SK-N-SH (cell line): ENCODE measurements around the gene AP1B1. TPM values are rescaled to one million over a fixed set of nuclear protein-coding genes. Genes with fewer than 3 reads are reported as not detected.
"Not testable (repeated sequence)": the region's sequence is repeated elsewhere in the genome, so short reads cannot be mapped to it uniquely, and the experiment has no call there.

Experiments
- CTCF ChIA-PET: fragments of 300-600, 350-600 bp; formaldehyde crosslinking; extraction: SDS; loops from one replicate; lab custom pipeline; 2021; lab: Yijun Ruan, JAX
- POLR2A ChIA-PET: fragments of 350-600 bp; sonication (Branson Sonifier 250); formaldehyde crosslinking; extraction: SDS; loops from one replicate; lab custom pipeline; 2020; ENCODE audit warnings: antibody characterized with exemption, inconsistent platforms; lab: Yijun Ruan, JAX
- DNase-seq: peaks from one replicate; pipeline ENCODE4 v3.0.0; 2012
- H2AFZ ChIP-seq: fragments of 200-600 bp; sonication (generic); 2 replicates; pipeline ENCODE4 v1.8.1; 2016; ENCODE audit warnings: antibody characterized with exemption, mild to moderate bottlenecking, low read depth
- H3F3A ChIP-seq: fragments of 200-600 bp; sonication (generic); replicated peaks from 2 replicates; pipeline ENCODE3; 2016; ENCODE audit warnings: antibody characterized with exemption, mild to moderate bottlenecking; ENCODE audit not compliant: insufficient read depth
- H3K27ac ChIP-seq, 2 experiments: fragments of 200-500 bp in 1 of 2; fragments of 200-600 bp in 1 of 2; sonication (Bioruptor generic) in 1 of 2; sonication (generic), shearing (Covaris generic) in 1 of 2; 2 replicates each; pipeline versions ENCODE4 v1.5.1 to v1.6.1; 2014 to 2016; ENCODE audit warnings: low read depth in 2 of 2, inconsistent platforms in 1 of 2, low read length in 1 of 2, mild to moderate bottlenecking in 1 of 2, mixed read lengths in 1 of 2
- H3K27me3 ChIP-seq: fragments of 200-600 bp; sonication (generic), shearing (Covaris generic); 2 replicates; pipeline ENCODE4 v1.6.1; 2016; ENCODE audit warnings: mixed run types; ENCODE audit not compliant: insufficient read depth
- H3K36me3 ChIP-seq, 2 experiments: fragments of 200-500 bp in 1 of 2; fragments of 200-600 bp in 1 of 2; sonication (Bioruptor generic) in 1 of 2; sonication (generic) in 1 of 2; replicated peaks in 1 of 2; 2 replicates each; pipeline versions ENCODE3 to v1.5.1; 2014 to 2016; ENCODE audit warnings: low read length in 1 of 2, mild to moderate bottlenecking in 1 of 2; ENCODE audit not compliant: insufficient read depth in 2 of 2, control insufficient read depth in 1 of 2
- H3K4me1 ChIP-seq, 2 experiments: fragments of 200-500 bp in 1 of 2; fragments of 200-600 bp in 1 of 2; sonication (Bioruptor generic) in 1 of 2; sonication (generic), shearing (Covaris generic) in 1 of 2; 2 replicates each; pipeline versions ENCODE4 v1.5.1 to v1.6.1; 2014 to 2016; ENCODE audit warnings: low read depth in 1 of 2, low read length in 1 of 2, mixed run types in 1 of 2; ENCODE audit not compliant: insufficient read depth in 2 of 2, control insufficient read depth in 1 of 2
- H3K4me2 ChIP-seq: fragments of 200-600 bp; sonication (generic), shearing (Covaris generic); 2 replicates; pipeline ENCODE4 v1.6.1; 2017; ENCODE audit warnings: mixed run types
- H3K4me3 ChIP-seq, 2 experiments: fragments of 200-500 bp in 1 of 2; fragments of 200-600 bp in 1 of 2; sonication (Bioruptor generic) in 1 of 2; sonication (generic), shearing (Covaris generic) in 1 of 2; 2 replicates each; pipeline versions ENCODE4 v1.5.1 to v1.8.1; 2014 to 2016; ENCODE audit warnings: low read depth in 2 of 2, inconsistent platforms in 1 of 2, low read length in 1 of 2, mild to moderate bottlenecking in 1 of 2, mixed read lengths in 1 of 2, moderate library complexity in 1 of 2
- H3K79me2 ChIP-seq: fragments of 200-600 bp; sonication (generic); 2 replicates; pipeline ENCODE4 v1.8.1; 2017; ENCODE audit warnings: mild to moderate bottlenecking; ENCODE audit not compliant: insufficient read depth
- H3K9ac ChIP-seq: fragments of 200-600 bp; sonication (generic); 2 replicates; pipeline ENCODE4 v1.6.1; 2017; ENCODE audit warnings: mixed run types
- H3K9me2 ChIP-seq: fragments of 200-600 bp; sonication (generic); 2 replicates; pipeline ENCODE4 v1.6.1; 2017; ENCODE audit warnings: mixed run types
- H3K9me3 ChIP-seq: fragments of 200-600 bp; sonication (generic); 2 replicates; pipeline ENCODE4 v1.6.1; 2017; ENCODE audit warnings: mixed run types, mild to moderate bottlenecking, moderate library complexity
- H4K20me1 ChIP-seq: fragments of 200-600 bp; sonication (generic); 2 replicates; pipeline ENCODE4 v1.6.1; 2017; ENCODE audit warnings: mild to moderate bottlenecking, mixed run types; ENCODE audit not compliant: insufficient read depth
- CHD2 ChIP-seq: fragments of 150-350 bp; IDR thresholded peaks from 2 replicates; pipeline ENCODE4 v1.6.1; 2018; ENCODE audit warnings: low read length; ENCODE audit not compliant: partially characterized antibody
- CTCF ChIP-seq: fragments of 200-600 bp; sonication (generic); IDR thresholded peaks from 2 replicates; pipeline ENCODE4 v1.6.1; 2017; ENCODE audit warnings: antibody characterized with exemption, mild to moderate bottlenecking, moderate library complexity
- ELF1 ChIP-seq: IDR thresholded peaks from 2 replicates; pipeline ENCODE4 v1.4.0; 2012
- EP300 ChIP-seq, 2 experiments: IDR thresholded peaks; 2 replicates each; pipeline versions ENCODE4 v1.4.0 to v1.6.1; 2012; ENCODE audit warnings: borderline replicate concordance in 1 of 2, low read depth in 1 of 2, low read length in 1 of 2
- FOSL2 ChIP-seq: IDR thresholded peaks from 2 replicates; pipeline ENCODE4 v1.4.0; 2012; ENCODE audit warnings: low read depth, mild to moderate bottlenecking, moderate library complexity, borderline replicate concordance
- GATA2 ChIP-seq: sonication (generic); formaldehyde crosslinking; IDR thresholded peaks from 2 replicates; pipeline ENCODE4 v1.5.0; 2020; ENCODE audit warnings: mild to moderate bottlenecking, missing genetic modification reagents
- IRF3 ChIP-seq: fragments of 150-350 bp; IDR thresholded peaks from 2 replicates; pipeline ENCODE4 v1.6.1; 2016; ENCODE audit warnings: mild to moderate bottlenecking, low read depth, low read length
- MEF2A ChIP-seq: IDR thresholded peaks from 2 replicates; pipeline ENCODE4 v1.4.0; 2012; ENCODE audit warnings: low read depth, borderline replicate concordance
- MXI1 ChIP-seq: IDR thresholded peaks from 2 replicates; pipeline ENCODE4 v1.6.1; 2012; ENCODE audit warnings: mild to moderate bottlenecking, low read depth, low read length, improper control_type of control experiment
- RCOR1 ChIP-seq: fragments of 150-350 bp; IDR thresholded peaks from 2 replicates; pipeline ENCODE4 v1.6.1; 2017; ENCODE audit warnings: antibody characterized with exemption, low read length
- RXRA ChIP-seq: IDR thresholded peaks from 2 replicates; pipeline ENCODE4 v1.4.0; 2012; ENCODE audit warnings: low read depth, mild to moderate bottlenecking, borderline replicate concordance
- TAF1 ChIP-seq: IDR thresholded peaks from 2 replicates; pipeline ENCODE4 v1.6.1; 2012; ENCODE audit warnings: low read depth, mild to moderate bottlenecking, low read length, moderate library complexity, borderline replicate concordance
- TCF12 ChIP-seq: IDR thresholded peaks from 2 replicates; pipeline ENCODE4 v1.4.0; 2012
- TEAD4 ChIP-seq: IDR thresholded peaks from 2 replicates; pipeline ENCODE4 v1.4.0; 2012; ENCODE audit warnings: mild to moderate bottlenecking, borderline replicate concordance; ENCODE audit not compliant: insufficient read depth
- USF1 ChIP-seq: IDR thresholded peaks from 2 replicates; pipeline ENCODE4 v1.4.0; 2012; ENCODE audit warnings: low read depth, borderline replicate concordance
- YY1 ChIP-seq: IDR thresholded peaks from 2 replicates; pipeline ENCODE4 v1.4.0; 2012; ENCODE audit warnings: low read depth, mild to moderate bottlenecking
- WGBS: methylation state at CpG from one replicate; pipeline ENCODE4 v1.1.6; 2017; ENCODE audit warnings: low lambda C conversion rate; 5-methylcytosine and 5-hydroxymethylcytosine counted together
- polyA plus RNA-seq, 3 experiments: library from polyadenylated mRNA; depleted of rRNA; stranded (reverse); fragments of >200 nt; gene quantifications; 2 replicates each; pipeline ENCODE4 v1.2.3, GENCODE V29; 2012

Gene AP1B1
- polyA plus RNA-seq, 1 of the 3 experiments (the other 2 are of a cell fraction) = 51.9 TPM

- H3F3A ChIP-seq, H3K27me3 ChIP-seq, POLR2A ChIA-PET, H3K9ac ChIP-seq, H3K36me3 ChIP-seq, H3K4me3 ChIP-seq, H3K9me3 ChIP-seq, H3K4me1 ChIP-seq, DNase-seq, H3K9me2 ChIP-seq, H3K79me2 ChIP-seq, H2AFZ ChIP-seq, H3K4me2 ChIP-seq, H4K20me1 ChIP-seq, H3K27ac ChIP-seq: not testable (repeated sequence)
- peak; percentile 50 for TF ChIP-seq CTCF
- CTCF ChIA-PET = interaction anchor here (0.8 kb wide), 1 partner anchor 212 kb away, joined by 3 read pairs; no protein-coding TSS in a partner anchor
- WGBS = 0% methylated on average over 1 of the region's 4 CpGs
Measured at GRCh38 chr22:29412772-29413171, 24.4 kb upstream of the AP1B1 start.

- H3K9ac ChIP-seq, H4K20me1 ChIP-seq, H3F3A ChIP-seq, H3K27ac ChIP-seq, H3K27me3 ChIP-seq, H3K9me2 ChIP-seq, DNase-seq, H3K4me2 ChIP-seq, H3K4me1 ChIP-seq, H3K9me3 ChIP-seq, H3K4me3 ChIP-seq, H2AFZ ChIP-seq, POLR2A ChIA-PET, H3K36me3 ChIP-seq, CTCF ChIA-PET, H3K79me2 ChIP-seq: not testable (repeated sequence)
- 76% methylated on average over 3 of the region's 4 CpGs for WGBS
Measured at GRCh38 chr22:29411569-29412211, 23.3 kb upstream of the AP1B1 start.

GRCh38 chr22:29408940-29409339 lies 20.6 kb upstream of the AP1B1 start:
- Histone ChIP-seq H3K9me3 (no peaks in the 10 kb centered on the region), H3K4me2 (no peak overlapping the region), H3K9me2 (no peaks in the 10 kb centered on the region), H3K9ac (no peak overlapping the region), H3K79me2 (no peaks in the 10 kb centered on the region), H3K36me3 (no peaks in the 10 kb centered on the region), H3F3A (no peaks in the 10 kb centered on the region), H4K20me1 (no peaks in the 10 kb centered on the region), H3K4me3 (no peak overlapping the region), H3K4me1 (no peaks in the 10 kb centered on the region), H3K27ac (no peak overlapping the region), H2AFZ (no peak overlapping the region), H3K27me3 (no peaks in the 10 kb centered on the region; the same call in 1 of the 2 replicates)
- ChIA-PET CTCF (no interaction called here), POLR2A (no interaction called here)
- 78% methylated on average over 6 of the region's 6 CpGs for WGBS
- no peak for DNase-seq
- TF ChIP-seq TCF12 = no peak
- TF ChIP-seq MEF2A = no peak
- no peak for TF ChIP-seq CHD2
- no peak for TF ChIP-seq GATA2 (CRISPR knock-in tag)
- no peak for TF ChIP-seq YY1
- TF ChIP-seq TEAD4 = no peak
- no peak for TF ChIP-seq FOSL2
- TF ChIP-seq TAF1 = no peak
- no peak for TF ChIP-seq RXRA
- no peak for TF ChIP-seq EP300 (IDR thresholded peaks at IDR 0.05; ENCODE audit: borderline replicate concordance in 1 of 2, low read depth in 1 of 2, low read length in 1 of 2)
- no peak for TF ChIP-seq RCOR1
- no peak for TF ChIP-seq USF1
- no peak for TF ChIP-seq MXI1
- TF ChIP-seq ELF1 = no peak
- TF ChIP-seq CTCF = no peak
- TF ChIP-seq IRF3 = no peak
